Inferior parietal cortex (tissue), 1 donor: ENCODE measurements around the gene TBX10.
"Not testable (repeated sequence)": the region's sequence is repeated elsewhere in the genome, so short reads cannot be mapped to it uniquely, and the experiment has no call there.

Experiments used
- DNase-seq: peaks from one replicate; pipeline ENCODE4 v3.0.0-alpha.2; 2016; ENCODE audit errors: extremely low spot score

TBX10 gene

GRCh38 chr11:67616431-67617242 is 22.9 kb downstream of the TBX10 start:
- no peak for DNase-seq

DNA sequence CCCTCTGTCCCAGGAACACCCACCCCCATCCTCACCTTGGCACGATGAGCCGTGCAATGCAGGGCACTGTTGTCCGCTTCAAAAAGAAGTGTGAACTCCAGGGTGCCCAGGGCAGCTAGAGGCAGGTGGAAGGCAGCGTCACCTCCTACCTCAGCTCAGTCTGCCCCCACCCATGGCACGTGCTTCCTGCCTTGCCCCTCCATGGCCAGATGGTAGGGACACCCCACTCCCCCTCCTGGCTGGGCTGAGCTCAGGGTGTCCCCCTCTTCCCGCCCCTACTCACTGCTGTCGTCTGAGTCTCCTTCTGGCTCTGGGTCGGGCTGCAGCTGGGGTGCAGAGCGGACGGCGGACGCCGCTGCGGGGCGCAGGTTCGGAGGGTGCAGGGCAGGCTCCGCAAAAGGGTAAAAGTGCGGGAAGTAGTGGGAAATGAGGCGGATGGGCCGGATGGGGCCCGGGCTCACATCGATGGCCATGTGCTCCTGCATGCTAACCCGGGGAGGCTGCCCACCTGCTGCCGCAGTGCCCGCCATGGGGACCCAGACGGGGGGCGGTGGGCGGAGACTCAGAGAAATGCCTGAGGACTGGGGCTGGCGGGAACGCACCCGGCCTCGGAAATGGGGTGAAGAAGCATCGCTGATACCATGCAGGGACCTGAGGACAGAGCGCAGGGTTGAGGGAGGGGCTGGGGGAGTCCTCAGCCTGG is 23.7 kb downstream of the TBX10 start:
- no peak for DNase-seq

- no peak for DNase-seq
Observed at GRCh38 chr11:67614730-67615714, 24.5 kb downstream of the TBX10 start.

- no peak for DNase-seq
Observed at GRCh38 chr11:67613960-67614715, 25.4 kb downstream of the TBX10 start.

GRCh38 chr11:67613313-67613959 is 26.1 kb downstream of the TBX10 start:
- DNase-seq, result no peak

DNA sequence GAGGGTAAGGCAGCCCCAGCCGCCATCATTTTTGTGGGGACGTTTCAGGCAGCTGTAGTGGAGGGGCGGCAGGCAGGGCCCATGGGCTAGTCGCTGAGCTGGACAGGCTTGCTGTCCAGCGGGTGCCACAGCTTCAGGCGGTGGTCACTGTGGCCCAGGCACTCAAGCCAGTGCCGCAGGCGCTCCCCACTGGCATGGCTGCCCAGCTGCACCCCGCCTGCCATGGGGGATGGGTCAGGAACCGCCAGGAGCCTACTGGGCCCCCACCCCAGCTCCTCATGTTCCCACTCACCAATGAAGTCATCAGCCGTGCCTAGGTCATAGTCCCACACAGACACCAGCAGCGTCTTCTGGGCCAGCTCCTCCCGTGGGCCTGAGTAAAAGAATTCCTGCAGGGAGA is 26.8 kb downstream of the TBX10 start:
- no peak for DNase-seq

DNA sequence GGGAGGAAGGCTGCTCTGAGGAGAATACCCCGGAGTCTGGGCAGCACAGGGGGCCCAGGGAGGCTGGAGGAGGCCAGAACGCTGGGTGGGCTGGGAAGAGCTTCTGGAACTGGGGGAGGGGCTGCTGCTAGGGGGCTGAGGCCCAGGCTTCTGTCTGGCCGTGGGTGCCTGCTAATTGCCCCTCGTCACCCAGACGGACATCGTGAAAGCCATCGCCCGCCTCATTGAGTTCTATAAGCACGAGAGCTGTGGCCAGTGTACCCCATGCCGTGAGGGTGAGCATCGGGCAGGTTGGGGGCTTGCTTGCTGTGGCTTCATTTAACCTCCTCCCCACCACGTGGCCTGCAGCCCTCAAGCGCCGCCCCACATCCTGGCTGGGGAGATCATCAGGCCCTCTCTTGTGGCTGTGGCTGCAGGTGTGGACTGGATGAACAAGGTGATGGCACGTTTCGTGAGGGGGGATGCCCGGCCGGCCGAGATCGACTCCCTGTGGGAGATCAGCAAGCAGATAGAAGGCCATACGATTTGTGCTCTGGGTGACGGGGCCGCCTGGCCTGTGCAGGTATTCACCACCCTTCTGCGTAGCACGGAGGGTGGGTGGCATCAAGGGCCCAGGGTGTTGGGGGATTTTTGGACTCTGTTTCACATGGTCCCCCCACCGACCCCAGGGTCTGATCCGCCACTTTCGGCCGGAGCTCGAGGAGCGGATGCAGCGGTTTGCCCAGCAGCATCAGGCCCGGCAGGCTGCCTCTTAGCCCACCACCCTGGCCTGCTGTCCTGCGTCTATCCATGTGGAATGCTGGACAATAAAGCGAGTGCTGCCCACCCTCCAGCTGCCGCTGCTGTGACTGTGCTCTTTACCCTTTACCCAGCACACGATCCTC is 27.6 kb downstream of the TBX10 start:
- DNase-seq, result no peak

DNA sequence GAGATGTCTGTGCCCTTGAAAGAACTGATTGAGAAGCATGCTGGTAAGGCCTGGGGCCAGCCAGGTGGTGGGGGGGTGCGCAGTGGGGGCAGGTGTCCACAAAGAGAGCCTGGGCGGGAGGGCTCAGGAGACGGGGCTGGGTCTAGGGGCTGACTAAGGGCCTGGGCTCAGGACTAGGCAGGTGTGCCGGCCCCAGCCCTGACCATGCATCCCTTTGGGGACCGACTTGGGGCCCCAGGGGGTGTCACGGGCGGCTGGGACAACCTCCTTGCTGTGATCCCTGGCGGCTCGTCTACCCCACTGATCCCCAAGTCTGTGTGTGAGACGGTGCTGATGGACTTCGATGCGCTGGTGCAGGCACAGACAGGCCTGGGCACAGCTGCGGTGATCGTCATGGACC is 28.4 kb downstream of the TBX10 start:
- DNase-seq, result no peak

DNA sequence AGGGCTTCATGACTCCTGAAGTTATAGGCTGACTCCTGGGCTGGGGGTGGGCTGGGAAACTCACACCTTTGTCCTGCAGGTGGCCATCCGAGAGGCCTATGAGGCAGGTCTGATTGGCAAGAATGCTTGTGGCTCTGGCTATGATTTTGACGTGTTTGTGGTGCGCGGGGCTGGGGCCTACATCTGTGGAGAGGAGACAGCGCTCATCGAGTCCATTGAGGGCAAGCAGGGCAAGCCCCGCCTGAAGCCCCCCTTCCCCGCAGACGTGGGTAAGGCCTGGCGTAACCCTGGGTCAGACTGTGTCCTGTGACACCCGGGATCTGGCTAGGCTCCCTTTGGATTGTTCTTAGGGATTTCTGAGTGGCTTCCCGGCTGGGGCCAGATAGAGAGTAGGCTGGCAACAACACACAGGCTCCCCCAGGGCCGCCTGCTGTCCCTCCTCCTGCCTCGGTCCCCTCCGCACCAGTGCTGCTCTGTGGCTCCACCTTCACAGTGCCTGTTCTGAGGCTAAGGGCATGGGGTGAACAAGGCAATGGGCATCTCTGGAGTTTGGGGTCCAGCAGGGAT is 29.2 kb downstream of the TBX10 start:
- DNase-seq, result no peak

- no peak for DNase-seq
Observed at GRCh38 chr11:67609316-67609715, 30.2 kb downstream of the TBX10 start.

GRCh38 chr11:67608486-67608885 is 31.1 kb downstream of the TBX10 start:
- no peak for DNase-seq

DNA sequence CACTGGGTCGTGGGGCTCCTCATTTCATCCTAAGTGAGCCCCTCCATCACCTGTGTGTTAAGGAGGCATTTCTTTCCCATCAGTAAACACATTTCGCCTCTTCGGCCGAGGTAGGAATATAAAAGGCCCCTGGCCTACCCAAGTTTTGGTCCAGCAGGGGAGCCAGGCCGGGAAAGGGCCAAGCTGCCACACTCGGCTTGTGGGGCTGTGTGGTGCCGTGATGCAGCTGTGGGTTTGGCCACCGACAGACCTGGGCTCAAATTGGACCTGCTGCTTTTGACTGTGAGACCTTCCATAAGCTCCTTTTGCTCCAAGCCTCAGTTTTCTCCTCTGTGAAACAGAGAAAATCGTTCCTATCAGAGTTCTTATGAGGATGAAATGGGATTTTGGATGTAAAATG is 32.1 kb downstream of the TBX10 start:
- no peak for DNase-seq

DNA sequence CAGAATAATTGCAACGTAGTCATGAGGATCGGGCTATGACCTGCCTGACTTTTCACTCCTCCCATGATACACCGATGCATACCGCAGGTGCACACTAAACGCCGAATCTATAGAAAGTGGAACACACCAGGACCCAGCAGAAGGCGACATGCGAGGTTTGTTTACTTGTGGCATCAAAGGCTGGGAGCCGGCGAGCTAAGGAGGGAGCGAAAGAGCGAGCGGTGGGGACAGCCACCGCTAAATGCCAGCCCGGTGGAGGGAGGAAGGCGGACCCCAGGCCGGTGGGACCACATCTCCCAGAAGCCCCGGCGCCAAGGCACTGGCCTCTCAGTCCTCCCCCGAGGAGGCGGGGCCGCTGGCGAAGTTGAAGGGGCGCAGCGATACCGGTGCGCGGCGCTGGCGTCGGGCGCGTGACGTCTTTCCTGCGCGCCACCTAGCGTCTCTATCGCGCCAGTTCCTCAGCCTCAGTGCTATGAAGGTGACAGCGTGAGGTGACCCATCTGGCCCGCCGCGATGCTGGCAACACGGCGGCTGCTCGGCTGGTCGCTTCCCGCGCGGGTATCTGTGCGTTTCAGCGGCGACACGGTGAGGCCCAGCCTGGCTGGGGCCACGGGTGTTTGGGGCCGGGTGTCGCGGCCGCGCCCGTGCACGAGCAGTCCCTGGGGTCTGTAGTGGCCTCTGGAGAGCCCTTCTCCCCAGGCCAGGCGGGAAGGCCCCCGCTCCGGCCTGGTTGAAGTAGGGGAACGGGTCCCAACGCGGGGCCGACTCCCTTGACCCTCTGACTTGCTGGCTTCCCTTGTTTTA is 32.9 kb downstream of the TBX10 start, which contains the start of gene NDUFV1:
Gene NDUFV1 (plus strand): TSS at position 445 of the 804 bp plus-strand sequence. CDS start 69 bp downstream, at position 514.
- DNase-seq, result peak; percentile 97

DNA sequence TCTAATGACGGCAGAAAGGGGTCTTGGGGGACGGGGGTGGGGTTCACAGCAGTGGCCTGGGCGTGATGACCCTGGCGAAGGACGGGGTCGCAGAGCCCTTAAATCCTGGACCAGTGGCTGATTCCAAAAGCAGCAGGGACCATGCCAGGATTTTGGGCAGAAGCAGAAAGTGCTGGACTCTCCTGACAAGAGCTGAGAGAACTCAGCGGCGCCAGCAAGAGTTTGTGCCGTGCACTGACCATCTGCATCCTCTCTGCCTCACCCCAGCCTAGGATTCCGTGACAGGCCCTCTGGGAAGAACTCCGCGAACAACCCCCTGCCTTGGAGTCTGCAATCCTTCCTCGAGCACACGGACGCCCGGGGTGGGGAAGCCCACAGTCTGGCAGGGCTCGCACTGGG is 33.5 kb downstream of the TBX10 start:
- no peak for DNase-seq

DNA sequence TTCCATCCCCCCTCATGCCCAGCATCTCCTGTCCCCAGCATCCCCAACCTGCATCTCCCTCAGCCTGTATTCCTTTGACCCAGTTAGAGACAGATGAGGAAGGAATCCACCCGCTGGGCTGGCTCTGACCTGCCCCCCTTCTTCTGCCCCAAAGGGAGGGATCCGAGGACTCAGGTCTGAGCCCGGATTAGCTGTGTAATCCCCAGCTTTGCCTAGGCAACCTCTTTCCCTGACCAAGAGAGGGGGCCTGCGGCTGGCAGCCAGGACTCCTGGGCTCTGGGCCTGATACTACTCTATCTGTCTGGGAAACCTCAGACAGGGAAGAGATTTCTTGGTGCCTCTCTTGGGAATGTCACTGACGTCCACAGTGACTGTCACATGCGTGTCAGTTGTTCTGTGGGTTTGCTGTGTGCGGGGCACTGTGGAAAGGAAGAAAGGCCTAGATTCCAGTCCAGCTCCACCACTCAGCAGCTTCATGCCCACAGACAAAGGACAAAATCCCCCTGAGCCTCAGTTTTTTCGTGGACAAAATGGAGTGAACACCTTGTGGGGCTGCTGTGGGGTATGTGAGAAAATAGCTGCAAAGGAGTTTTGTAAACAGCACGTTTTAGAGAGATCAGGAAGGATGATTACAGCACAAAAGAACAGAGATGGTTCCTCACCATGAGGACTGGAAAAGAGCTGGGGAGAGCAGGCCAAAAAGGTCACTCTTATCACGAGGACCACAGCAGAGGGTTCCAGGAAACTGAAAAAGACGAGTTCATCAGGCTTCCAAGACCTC is 34.1 kb downstream of the TBX10 start:
- DNase-seq, result no peak

DNA sequence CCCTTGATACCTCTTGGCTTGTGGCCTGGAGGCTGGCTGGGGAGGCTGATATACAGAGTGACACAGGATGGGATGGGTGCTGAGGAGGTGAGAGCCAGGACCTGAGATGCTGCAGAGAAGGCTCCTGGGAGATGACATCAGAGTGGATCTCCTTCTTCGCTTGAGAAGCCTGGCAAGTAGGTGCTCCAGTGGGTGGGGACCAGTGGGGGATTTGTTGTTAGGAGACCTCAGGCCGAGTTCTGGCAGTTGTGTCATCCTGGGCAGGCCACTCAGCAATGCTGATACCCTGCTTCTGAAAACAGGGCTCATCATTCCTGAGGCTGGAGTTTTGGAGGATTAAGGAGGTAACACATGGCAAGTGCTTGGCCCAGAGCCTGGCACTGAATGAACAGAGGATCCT is 34.7 kb downstream of the TBX10 start:
- DNase-seq, result no peak

DNA sequence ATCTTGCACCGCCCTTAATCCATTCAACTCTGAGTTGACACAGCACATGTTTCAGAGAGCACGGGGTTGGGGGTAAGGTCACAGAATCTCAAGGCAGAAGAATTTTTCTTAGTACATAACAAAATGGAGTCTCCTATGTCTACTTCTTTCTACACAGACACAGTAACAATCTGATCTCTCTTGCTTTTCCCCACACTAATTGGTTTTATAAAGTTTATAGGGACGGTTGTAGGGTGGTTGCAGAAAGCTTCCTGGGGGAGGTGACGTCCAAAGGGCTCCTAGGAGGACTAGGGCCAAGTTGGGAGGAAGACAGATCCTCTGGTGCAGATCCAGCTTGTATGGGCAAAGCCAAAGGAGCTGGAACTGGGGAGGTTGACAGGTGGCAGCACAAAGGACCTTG is 35.4 kb downstream of the TBX10 start:
- not testable (repeated sequence) for DNase-seq

GRCh38 chr11:67601098-67601497 is 38.5 kb downstream of the TBX10 start:
- DNase-seq, result no peak
